ENCODE measurements around the gene TNS1.

TNS1 gene

GRCh38 chr2:217988014-217988839 is 14.6 kb downstream of the TNS1 start:
- Histone ChIP-seq H3K4me3 (ENCODE audit: low read length, poor library complexity, severe bottlenecking) (no peak overlapping the region), H3K36me3 (ENCODE audit: insufficient read depth, low read length) (no peaks in the 10 kb centered on the region), H3K27me3 (ENCODE audit: insufficient read depth, low read length, poor library complexity, severe bottlenecking) (no peaks in the 10 kb centered on the region), H2AFZ (ENCODE audit: low read length) (no peak overlapping the region), H3K4me1 (ENCODE audit: insufficient read depth, low read length, poor library complexity, severe bottlenecking) (no peaks in the 10 kb centered on the region), H4K20me1 (ENCODE audit: insufficient read depth, low read length, poor library complexity, severe bottlenecking) (no peaks in the 10 kb centered on the region), H3K9ac (ENCODE audit: low read depth, low read length, poor library complexity, severe bottlenecking) (no peak overlapping the region), H3K9me3 (ENCODE audit: insufficient read depth, low read depth, low read length) (no peaks in the 10 kb centered on the region), H3F3A (ENCODE audit: low read depth) (no peaks in the 10 kb centered on the region), H3K79me2 (ENCODE audit: insufficient read depth, low read length) (no peaks in the 10 kb centered on the region), H3K4me2 (ENCODE audit: low read depth, low read length, poor library complexity, severe bottlenecking) (no peak overlapping the region), H3K9me2 (replicated peaks; ENCODE audit: low read depth, low read length) (no peaks in the 10 kb centered on the region)
- TF ChIP-seq CTCF (conservative IDR thresholded peaks at IDR 0.05; ENCODE audit: low read length) (peak; percentile 83), EZH2phosphoT487 (IDR thresholded peaks at IDR 0.05; ENCODE audit: borderline replicate concordance) (no peak)

GRCh38 chr2:217987391-217987790 is 15.4 kb downstream of the TNS1 start:
- no peaks in the 10 kb centered on the region for H3K27me3 ChIP-seq (ENCODE audit: insufficient read depth, low read length, poor library complexity, severe bottlenecking)
- TF ChIP-seq CTCF (conservative IDR thresholded peaks at IDR 0.05; ENCODE audit: low read length), result no peak
- TF ChIP-seq EZH2phosphoT487 (IDR thresholded peaks at IDR 0.05; ENCODE audit: borderline replicate concordance), result no peak

GRCh38 chr2:217986256-217986961 is 16.4 kb downstream of the TNS1 start:
- no peaks in the 10 kb centered on the region for H3F3A ChIP-seq (ENCODE audit: low read depth)
- no peak overlapping the region for H3K9ac ChIP-seq (ENCODE audit: low read depth, low read length, poor library complexity, severe bottlenecking)
- H3K9me2 ChIP-seq (replicated peaks; ENCODE audit: low read depth, low read length), result no peaks in the 10 kb centered on the region
- H3K27me3 ChIP-seq (ENCODE audit: insufficient read depth, low read length, poor library complexity, severe bottlenecking), result no peaks in the 10 kb centered on the region
- H3K4me3 ChIP-seq (ENCODE audit: low read length, poor library complexity, severe bottlenecking), result no peak overlapping the region
- H3K79me2 ChIP-seq (ENCODE audit: insufficient read depth, low read length), result no peaks in the 10 kb centered on the region
- H4K20me1 ChIP-seq (ENCODE audit: insufficient read depth, low read length, poor library complexity, severe bottlenecking), result no peaks in the 10 kb centered on the region
- no peak overlapping the region for H2AFZ ChIP-seq (ENCODE audit: low read length)
- no peak overlapping the region for H3K4me2 ChIP-seq (ENCODE audit: low read depth, low read length, poor library complexity, severe bottlenecking)
- no peaks in the 10 kb centered on the region for H3K9me3 ChIP-seq (ENCODE audit: insufficient read depth, low read depth, low read length)
- no peaks in the 10 kb centered on the region for H3K36me3 ChIP-seq (ENCODE audit: insufficient read depth, low read length)
- H3K4me1 ChIP-seq (ENCODE audit: insufficient read depth, low read length, poor library complexity, severe bottlenecking), result no peaks in the 10 kb centered on the region
- TF ChIP-seq CTCF (conservative IDR thresholded peaks at IDR 0.05; ENCODE audit: low read length), result no peak
- no peak for TF ChIP-seq EZH2phosphoT487 (IDR thresholded peaks at IDR 0.05; ENCODE audit: borderline replicate concordance)

More at GRCh38 chr2:217987391-217987790, 15.4 kb downstream of the TNS1 start:
- no peaks in the 10 kb centered on the region for H3K9me2 ChIP-seq (replicated peaks; ENCODE audit: low read depth, low read length)
- H3K4me1 ChIP-seq (ENCODE audit: insufficient read depth, low read length, poor library complexity, severe bottlenecking), result no peaks in the 10 kb centered on the region
- no peaks in the 10 kb centered on the region for H3K9me3 ChIP-seq (ENCODE audit: insufficient read depth, low read depth, low read length)
- H3K4me2 ChIP-seq (ENCODE audit: low read depth, low read length, poor library complexity, severe bottlenecking), result no peak overlapping the region
- H3K79me2 ChIP-seq (ENCODE audit: insufficient read depth, low read length), result no peaks in the 10 kb centered on the region
- H2AFZ ChIP-seq (ENCODE audit: low read length), result no peak overlapping the region
- no peaks in the 10 kb centered on the region for H3F3A ChIP-seq (ENCODE audit: low read depth)
- H3K9ac ChIP-seq (ENCODE audit: low read depth, low read length, poor library complexity, severe bottlenecking), result no peak overlapping the region
- no peaks in the 10 kb centered on the region for H3K36me3 ChIP-seq (ENCODE audit: insufficient read depth, low read length)
- no peak overlapping the region for H3K4me3 ChIP-seq (ENCODE audit: low read length, poor library complexity, severe bottlenecking)
- no peaks in the 10 kb centered on the region for H4K20me1 ChIP-seq (ENCODE audit: insufficient read depth, low read length, poor library complexity, severe bottlenecking)

All from Loucy (cell line).